A673 (cell line): ENCODE data around the gene AGBL5.

Source experiments
- CTCF ChIP-seq: fragments of 300-800, 200-600 bp; sonication (generic); conservative IDR thresholded peaks from 2 replicates; pipeline ENCODE4 v1.5.1; 2017; ENCODE audit warnings: low read depth, mild to moderate bottlenecking, antibody characterized with exemption, low read length, moderate library complexity, mixed read lengths
- EZH2 ChIP-seq: fragments of 200-600 bp; sonication (generic); IDR thresholded peaks from 2 replicates; pipeline ENCODE4 v1.6.1; 2017; ENCODE audit warnings: borderline replicate concordance, low read depth, mild to moderate bottlenecking, mixed read lengths, antibody characterized with exemption, low read length; ENCODE audit not compliant: poor library complexity, severe bottlenecking

- no peak for TF ChIP-seq CTCF
- no peak for TF ChIP-seq EZH2
Measured at GRCh38 chr2:27082773-27083409, 31.4 kb downstream of the AGBL5 start.
